GM12878 (cell line): Measurements from ENCODE around the gene RPS3A. TPM values are rescaled to one million over a fixed set of nuclear protein-coding genes. Genes with fewer than 3 reads are reported as not detected.

Experiments used
- ATAC-seq: fragments of 200-7000 bp; cut with Tn5 transposase; 3 replicates; pipeline ENCODE4 v1.9.1; 2020; ENCODE audit warnings: mild to moderate bottlenecking, moderate library complexity
- BruUV-seq: library from RNA; stranded (reverse); fragments of 400-500 nt; replicated peaks from 2 replicates; lab custom pipeline; 2021; lab: Mats Ljungman, UMichigan
- CTCF ChIA-PET: fragments of 300-600 bp; sonication (Branson Sonifier 250); formaldehyde crosslinking; extraction: SDS; loops from one replicate; lab custom pipeline; 2021; ENCODE audit warnings: inconsistent platforms; lab: Yijun Ruan, JAX
- POLR2A ChIA-PET: fragments of 350-600 bp; formaldehyde crosslinking; extraction: SDS; loops from one replicate; lab custom pipeline; 2021; ENCODE audit warnings: inconsistent platforms; lab: Charles Lee
- RAD21 ChIA-PET: fragments of 300-600 bp; sonication (Branson Sonifier 250); formaldehyde crosslinking; loops from one replicate; lab custom pipeline; 2023; ENCODE audit warnings: antibody characterized with exemption; ENCODE audit not compliant: unreplicated experiment; lab: Charles Lee
- SMC1A ChIA-PET: fragments of 300-600 bp; sonication (Branson Sonifier 250); formaldehyde crosslinking; loops from one replicate; lab custom pipeline; 2023; ENCODE audit not compliant: unreplicated experiment, uncharacterized antibody; lab: Charles Lee
- DNase-seq: peaks from one replicate; pipeline ENCODE4 v3.0.0-alpha.2; 2011; ENCODE audit warnings: low read depth, low spot score
- FAIRE-seq: peaks from 3 replicates; lab custom pipeline; 2011; peaks lifted over from hg19 to GRCh38; lab: Jason Lieb, UNC
- H2AFZ ChIP-seq: 2 replicates; pipeline ENCODE4 v1.6.0; 2011; ENCODE audit warnings: low read depth, low read length, control low read depth; ENCODE audit not compliant: control insufficient read depth
- H3K27ac ChIP-seq: 2 replicates; pipeline ENCODE4 v1.5.1; 2011; ENCODE audit warnings: control low read depth; ENCODE audit not compliant: control insufficient read depth, insufficient read depth
- H3K27me3 ChIP-seq, 2 experiments: replicated peaks in 1 of 2; 2 replicates each; pipeline versions ENCODE4 v1.6.0 to v1.6.1; 2011; ENCODE audit warnings: low read length in 1 of 2; ENCODE audit not compliant: control insufficient read depth in 2 of 2, insufficient read depth in 2 of 2
- H3K36me3 ChIP-seq, 2 experiments: 2 replicates each; pipeline ENCODE4 v1.5.1; 2011; ENCODE audit warnings: low read length in 1 of 2; ENCODE audit not compliant: control insufficient read depth in 2 of 2, insufficient read depth in 2 of 2
- H3K4me1 ChIP-seq: 2 replicates; pipeline ENCODE4 v1.6.1; 2011; ENCODE audit warnings: mild to moderate bottlenecking, low read length, moderate library complexity, mixed read lengths; ENCODE audit not compliant: control insufficient read depth, insufficient read depth
- H3K4me2 ChIP-seq: 2 replicates; pipeline ENCODE4 v1.6.0; 2011; ENCODE audit warnings: control low read depth; ENCODE audit not compliant: control insufficient read depth, insufficient read depth
- H3K4me3 ChIP-seq: fragments of 200-600 bp; sonication (generic); 2 replicates; pipeline ENCODE4 v1.5.1; 2016
- H3K79me2 ChIP-seq: 2 replicates; pipeline ENCODE4 v1.6.0; 2011; ENCODE audit warnings: low read length; ENCODE audit not compliant: control insufficient read depth, insufficient read depth
- H3K9ac ChIP-seq: 2 replicates; pipeline ENCODE4 v1.8.0; 2011; ENCODE audit warnings: low read length, control low read depth, mixed read lengths; ENCODE audit not compliant: control insufficient read depth, insufficient read depth
- H3K9me3 ChIP-seq: replicated peaks from 3 replicates; pipeline ENCODE4 v1.5.1; 2011; ENCODE audit warnings: mild to moderate bottlenecking, low read length; ENCODE audit not compliant: control insufficient read depth, insufficient read depth
- H4K20me1 ChIP-seq: 2 replicates; pipeline ENCODE4 v1.6.0; 2011; ENCODE audit not compliant: control insufficient read depth, insufficient read depth
- ATF3 ChIP-seq: IDR thresholded peaks from 2 replicates; pipeline ENCODE4 v1.6.1; 2011; ENCODE audit warnings: low read depth, mild to moderate bottlenecking, low read length, moderate library complexity, borderline replicate concordance; ENCODE audit errors: extremely low read depth
- BMI1 ChIP-seq: fragments of 450-650 bp; IDR thresholded peaks from 2 replicates; pipeline ENCODE4 v1.6.1; 2016; ENCODE audit warnings: mild to moderate bottlenecking, moderate library complexity, borderline replicate concordance
- CBX5 ChIP-seq: sonication (generic); IDR thresholded peaks from 2 replicates; pipeline ENCODE4 v1.6.1; 2016; ENCODE audit warnings: low read depth, moderate library complexity, mild to moderate bottlenecking, inconsistent platforms
- EP300 ChIP-seq, 2 experiments: fragments of 150-350 bp in 1 of 2; IDR thresholded peaks; 2 replicates each; pipeline ENCODE4 v1.6.1; 2011 to 2012; ENCODE audit warnings: low read depth in 2 of 2, low read length in 2 of 2, borderline replicate concordance in 1 of 2, improper control_type of control experiment in 1 of 2, inconsistent platforms in 1 of 2; ENCODE audit not compliant: control insufficient read depth in 1 of 2
- ESRRA ChIP-seq: IDR thresholded peaks from 2 replicates; pipeline ENCODE4 v1.6.1; 2012; ENCODE audit warnings: mild to moderate bottlenecking, low read length, improper control_type of control experiment
- ETV6 ChIP-seq, 2 experiments: fragments of 450-650 bp in 1 of 2; IDR thresholded peaks in 1 of 2; conservative IDR thresholded peaks in 1 of 2; 2 replicates each; pipeline ENCODE4 v1.6.1; 2014; ENCODE audit warnings: antibody characterized with exemption in 1 of 2, borderline replicate concordance in 1 of 2, low read depth in 1 of 2, mild to moderate bottlenecking in 1 of 2, moderate library complexity in 1 of 2
- FOS ChIP-seq: IDR thresholded peaks from 3 replicates; pipeline ENCODE4 v1.6.1; 2011; ENCODE audit warnings: borderline replicate concordance; ENCODE audit not compliant: insufficient read length; ENCODE audit errors: extremely low read depth
- HDGF ChIP-seq: fragments of 450-650 bp; IDR thresholded peaks from 2 replicates; pipeline ENCODE4 v1.6.1; 2016; ENCODE audit warnings: antibody characterized with exemption
- KDM1A ChIP-seq: fragments of 200-600 bp; sonication (generic); IDR thresholded peaks from 2 replicates; pipeline ENCODE4 v1.6.1; 2016; ENCODE audit warnings: borderline replicate concordance
- PML ChIP-seq: IDR thresholded peaks from 2 replicates; pipeline ENCODE4 v1.6.1; 2012; ENCODE audit warnings: low read length, inconsistent platforms
- SMC3 ChIP-seq: IDR thresholded peaks from 2 replicates; pipeline ENCODE4 v1.6.1; 2011; ENCODE audit warnings: low read length, improper control_type of control experiment, borderline replicate concordance
- TCF3 ChIP-seq: IDR thresholded peaks from 2 replicates; pipeline ENCODE4 v1.6.1; 2012; ENCODE audit warnings: low read depth, mild to moderate bottlenecking, low read length, borderline replicate concordance; ENCODE audit not compliant: insufficient read depth
- WGBS: methylation state at CpG from one replicate; pipeline ENCODE4 v1.1.6; 2016; ENCODE audit warnings: low lambda C conversion rate; ENCODE audit not compliant: insufficient replicate concordance, insufficient coverage; ENCODE audit errors: missing lambda C conversion rate; 5-methylcytosine and 5-hydroxymethylcytosine counted together
- in situ Hi-C: fragments of 300-500 bp; cut with MboI; formaldehyde crosslinking; loops from 9 replicates; pipeline ENCODE4 v1.14.3; 2018; ENCODE audit warnings: mixed read lengths
- intact Hi-C: fragments of 100-400 bp; cut with micrococcal nuclease; formaldehyde crosslinking; loops from one replicate; pipeline ENCODE4 v1.14.2; 2022; ENCODE audit not compliant: unreplicated experiment
- polyA plus RNA-seq, 11 experiments: library from polyadenylated mRNA; depleted of rRNA in 4 of 11; unstranded in 6 of 11; stranded (reverse) in 5 of 11; fragments of >200 nt; fragmentation: Nextera tagmentation in 4 of 11; fragmentation: Illumina TruSeq in 1 of 11; extraction: Ambion mirVana in 4 of 11; extraction: Trizol in 1 of 11; gene quantifications; 1 replicate in 1 of 11; 2 replicates in 10 of 11; pipeline versions ENCODE4 v1.2.1 to v1.2.3, GENCODE V29; 2011 to 2016; ENCODE audit warnings: inconsistent platforms in 2 of 11, missing spikeins in 2 of 11, low read depth in 1 of 11
- total RNA-seq, 4 experiments: library from RNA; depleted of rRNA in 3 of 4; stranded (reverse); fragments of >200 nt in 3 of 4; fragmentation: Illumina TruSeq in 1 of 4; extraction: Trizol in 1 of 4; gene quantifications; 2 replicates each; pipeline versions ENCODE4 v1.2.1 to v1.2.3, GENCODE V29; 2013 to 2021
- TF ChIP-seq, protein P1 (sequence below), 3 experiments: IDR thresholded peaks in 2 of 3; conservative IDR thresholded peaks in 1 of 3; 2 replicates each; pipeline ENCODE4 v1.5.1; 2011; ENCODE audit warnings: low read depth in 3 of 3, low read length in 3 of 3, mild to moderate bottlenecking in 3 of 3, control low read depth in 2 of 3, moderate library complexity in 2 of 3, inconsistent platforms in 1 of 3, mixed read lengths in 1 of 3; ENCODE audit not compliant: control insufficient read depth in 2 of 3, insufficient read depth in 1 of 3; ENCODE audit errors: extremely low read depth in 1 of 3

The RPS3A gene
- total and polyA plus RNA-seq, 10 of the 15 experiments (the other 5 are each of a cell fraction or from before 2014, with no cell fraction given), result 1,754 to 5,827 (median 3,527) TPM

DNA sequence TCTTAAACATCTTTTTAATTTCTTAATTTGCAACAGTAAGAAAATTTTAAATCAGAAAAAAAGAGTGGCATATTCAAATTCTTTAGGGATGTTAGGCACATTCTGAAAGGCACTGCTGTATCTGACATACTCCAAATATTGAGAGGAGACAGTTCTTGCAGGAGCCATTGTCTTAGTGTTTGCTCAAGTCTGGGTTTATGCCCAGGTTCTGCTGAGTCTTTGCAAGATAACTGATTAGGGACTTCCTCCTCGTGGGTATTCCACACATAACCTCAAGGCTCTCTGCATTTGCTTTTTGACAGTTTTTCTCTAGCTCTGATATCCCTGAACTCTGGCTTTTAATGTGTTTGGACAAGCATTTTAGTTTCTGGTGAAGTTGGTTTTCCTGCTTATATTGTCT is 52.6 kb downstream of the RPS3A start:
- Histone ChIP-seq H3K4me2 (no peak overlapping the region), H3K79me2 (no peaks in the 10 kb centered on the region), H3K9ac (no peak overlapping the region), H3K27ac (no peak overlapping the region), H3K9me3 (no peaks in the 10 kb centered on the region), H4K20me1 (no peaks in the 10 kb centered on the region), H3K4me1 (no peaks in the 10 kb centered on the region), H3K27me3 (no peaks in the 10 kb centered on the region), H3K36me3 (no peaks in the 10 kb centered on the region), H3K4me3 (no peak overlapping the region), H2AFZ (no peak overlapping the region)
- no peak for TF ChIP-seq BMI1
- TF ChIP-seq, protein P1, sequence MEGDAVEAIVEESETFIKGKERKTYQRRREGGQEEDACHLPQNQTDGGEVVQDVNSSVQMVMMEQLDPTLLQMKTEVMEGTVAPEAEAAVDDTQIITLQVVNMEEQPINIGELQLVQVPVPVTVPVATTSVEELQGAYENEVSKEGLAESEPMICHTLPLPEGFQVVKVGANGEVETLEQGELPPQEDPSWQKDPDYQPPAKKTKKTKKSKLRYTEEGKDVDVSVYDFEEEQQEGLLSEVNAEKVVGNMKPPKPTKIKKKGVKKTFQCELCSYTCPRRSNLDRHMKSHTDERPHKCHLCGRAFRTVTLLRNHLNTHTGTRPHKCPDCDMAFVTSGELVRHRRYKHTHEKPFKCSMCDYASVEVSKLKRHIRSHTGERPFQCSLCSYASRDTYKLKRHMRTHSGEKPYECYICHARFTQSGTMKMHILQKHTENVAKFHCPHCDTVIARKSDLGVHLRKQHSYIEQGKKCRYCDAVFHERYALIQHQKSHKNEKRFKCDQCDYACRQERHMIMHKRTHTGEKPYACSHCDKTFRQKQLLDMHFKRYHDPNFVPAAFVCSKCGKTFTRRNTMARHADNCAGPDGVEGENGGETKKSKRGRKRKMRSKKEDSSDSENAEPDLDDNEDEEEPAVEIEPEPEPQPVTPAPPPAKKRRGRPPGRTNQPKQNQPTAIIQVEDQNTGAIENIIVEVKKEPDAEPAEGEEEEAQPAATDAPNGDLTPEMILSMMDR (IDR thresholded peaks at IDR 0.05 in 2 of 3, conservative IDR thresholded peaks at IDR 0.05 in 1 of 3; ENCODE audit: control insufficient read depth in 2 of 3, extremely low read depth in 1 of 3, insufficient read depth in 1 of 3, low read depth in 3 of 3, low read length in 3 of 3), result no peak
- no peak for TF ChIP-seq FOS
- TF ChIP-seq ESRRA, result no peak
- no peak for TF ChIP-seq TCF3
- no peak for TF ChIP-seq ETV6 (conservative IDR thresholded peaks at IDR 0.05 in 1 of 2, IDR thresholded peaks at IDR 0.05 in 1 of 2; ENCODE audit: borderline replicate concordance in 1 of 2, low read depth in 1 of 2)
- no peak for TF ChIP-seq KDM1A
- TF ChIP-seq PML, result no peak
- no peak for TF ChIP-seq CBX5
- no peak for TF ChIP-seq HDGF
- TF ChIP-seq ATF3, result no peak
- TF ChIP-seq EP300 (IDR thresholded peaks at IDR 0.05; ENCODE audit: borderline replicate concordance in 1 of 2, control insufficient read depth in 1 of 2, low read depth in 2 of 2, low read length in 2 of 2), result no peak
- TF ChIP-seq SMC3, result no peak
- no TSS peak for BruUV-seq
- ATAC-seq, result no peak
- DNase-seq, result no peak
- WGBS, result 0% methylated on average over 1 of the region's 1 CpG
- intact Hi-C loops, result no loop called here
- in situ Hi-C loops, result no loop called here
- ChIA-PET POLR2A (interaction anchor here (0.6 kb wide), 1 partner anchor 11 kb away, joined by 3 read pairs; no protein-coding TSS in a partner anchor), SMC1A (interaction anchor here (1.3 kb wide), 1 partner anchor 15 kb away, joined by 4 read pairs; no protein-coding TSS in a partner anchor), RAD21 (no interaction called here), CTCF (no interaction called here)
- FAIRE-seq, result no peak
